Uterus (tissue), 4 donors: ENCODE data around the gene SMPD4. TPM values are rescaled to one million over a fixed set of nuclear protein-coding genes. Genes with fewer than 3 reads are reported as not detected.
"Not testable (repeated sequence)": the region's sequence is repeated elsewhere in the genome, so short reads cannot be mapped to it uniquely, and the experiment has no call there.

Experiments
- DNase-seq, 2 donors: peaks; one replicate each; pipeline ENCODE4 v3.0.0-alpha.2; 2019 to 2020
- H3K27ac ChIP-seq, 2 donors: fragments of 200-600 bp; sonication (generic); 1 replicate in 1 of 2; 2 replicates in 1 of 2; pipeline ENCODE4 v1.5.1; 2016 to 2018
- H3K27me3 ChIP-seq, 2 donors: fragments of 200-600 bp; sonication (generic); one replicate each; pipeline ENCODE4 v1.5.1; 2018 to 2019; ENCODE audit warnings: control low read depth in 1 of 2
- H3K36me3 ChIP-seq, 2 donors: fragments of 200-600 bp; sonication (generic); one replicate each; pipeline ENCODE4 v1.5.1; 2019; ENCODE audit warnings: control low read depth in 1 of 2
- H3K4me1 ChIP-seq, 2 donors: fragments of 200-600 bp; sonication (generic); one replicate each; pipeline ENCODE4 v1.5.1; 2018 to 2019; ENCODE audit warnings: control low read depth in 1 of 2
- H3K4me3 ChIP-seq, 2 donors: fragments of 200-600 bp; sonication (generic); 1 replicate in 1 of 2; 2 replicates in 1 of 2; pipeline ENCODE4 v1.5.1; 2018 to 2019; ENCODE audit warnings: mild to moderate bottlenecking in 1 of 2
- H3K9me3 ChIP-seq, 2 donors: fragments of 200-600 bp; sonication (generic); one replicate each; pipeline ENCODE4 v1.5.1; 2019; ENCODE audit warnings: control low read depth in 1 of 2
- POLR2A ChIP-seq, 2 donors: fragments of 450-650 bp; IDR thresholded peaks; one replicate each; pipeline ENCODE4 v1.6.1; 2016; ENCODE audit warnings: antibody characterized with exemption in 2 of 2, mild to moderate bottlenecking in 1 of 2, moderate library complexity in 1 of 2
- intact Hi-C: fragments of 100-400 bp; cut with DNase I; formaldehyde crosslinking; loops from one replicate; pipeline ENCODE4 v1.15.1; 2023; ENCODE audit warnings: low total_unique reads
- total RNA-seq, 4 donors: library from RNA; depleted of rRNA in 3 of 4; stranded (reverse); fragments of >200 nt in 3 of 4; gene quantifications; one replicate each; pipeline versions ENCODE4 v1.1.0 to v1.2.4, GENCODE V29; 2014 to 2023
- TF ChIP-seq, protein P1 (sequence below), 4 experiments: fragments of 200-600 bp in 2 of 4; fragments of 450-650 bp in 2 of 4; sonication (generic) in 2 of 4; IDR thresholded peaks; one replicate each; pipeline ENCODE4 v1.5.1; 2016 to 2019; ENCODE audit warnings: antibody characterized with exemption in 4 of 4, mild to moderate bottlenecking in 2 of 4, moderate library complexity in 1 of 4
- donor health status: DM: yes; HTN: yes; CAD: no.

SMPD4 gene
- total RNA-seq, 4 donors from 2014 or later: 15.0 to 74.9 (median 35.4) TPM

GRCh38 chr2:130138326-130138725 lies 43.1 kb downstream of the SMPD4 start:
- H3K9me3 ChIP-seq, DNase-seq, H3K36me3 ChIP-seq, H3K27ac ChIP-seq, H3K4me3 ChIP-seq, H3K4me1 ChIP-seq, intact Hi-C loops, H3K27me3 ChIP-seq: not testable (repeated sequence)

DNA sequence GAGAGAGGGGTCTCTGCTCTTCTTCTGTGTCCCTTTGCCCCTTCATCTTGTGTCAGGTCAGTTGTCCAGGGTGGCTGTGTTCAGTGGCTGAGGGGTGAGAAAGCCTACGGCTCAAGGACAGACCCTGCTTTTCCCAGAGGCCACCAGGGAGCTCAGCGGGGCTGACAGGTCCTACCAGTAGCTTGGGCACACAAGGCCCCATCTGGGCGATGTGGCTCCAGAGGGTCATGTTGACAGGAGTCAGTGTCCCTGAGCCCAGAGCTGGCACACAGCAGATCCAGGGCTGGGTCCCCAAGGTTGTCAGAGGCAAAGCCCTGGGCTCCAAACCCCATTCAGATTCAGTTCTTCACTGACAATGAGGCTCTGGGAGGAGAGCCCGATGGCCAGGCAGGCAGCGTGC lies 44.3 kb downstream of the SMPD4 start:
- H3K9me3 ChIP-seq, H3K27ac ChIP-seq, H3K4me3 ChIP-seq, intact Hi-C loops, DNase-seq, H3K4me1 ChIP-seq, H3K27me3 ChIP-seq, H3K36me3 ChIP-seq: not testable (repeated sequence)

- H3K9me3 ChIP-seq, DNase-seq, H3K27me3 ChIP-seq, H3K27ac ChIP-seq, H3K4me1 ChIP-seq, H3K4me3 ChIP-seq, H3K36me3 ChIP-seq, intact Hi-C loops: not testable (repeated sequence)
Observed at GRCh38 chr2:130136546-130136945, 44.9 kb downstream of the SMPD4 start.

DNA sequence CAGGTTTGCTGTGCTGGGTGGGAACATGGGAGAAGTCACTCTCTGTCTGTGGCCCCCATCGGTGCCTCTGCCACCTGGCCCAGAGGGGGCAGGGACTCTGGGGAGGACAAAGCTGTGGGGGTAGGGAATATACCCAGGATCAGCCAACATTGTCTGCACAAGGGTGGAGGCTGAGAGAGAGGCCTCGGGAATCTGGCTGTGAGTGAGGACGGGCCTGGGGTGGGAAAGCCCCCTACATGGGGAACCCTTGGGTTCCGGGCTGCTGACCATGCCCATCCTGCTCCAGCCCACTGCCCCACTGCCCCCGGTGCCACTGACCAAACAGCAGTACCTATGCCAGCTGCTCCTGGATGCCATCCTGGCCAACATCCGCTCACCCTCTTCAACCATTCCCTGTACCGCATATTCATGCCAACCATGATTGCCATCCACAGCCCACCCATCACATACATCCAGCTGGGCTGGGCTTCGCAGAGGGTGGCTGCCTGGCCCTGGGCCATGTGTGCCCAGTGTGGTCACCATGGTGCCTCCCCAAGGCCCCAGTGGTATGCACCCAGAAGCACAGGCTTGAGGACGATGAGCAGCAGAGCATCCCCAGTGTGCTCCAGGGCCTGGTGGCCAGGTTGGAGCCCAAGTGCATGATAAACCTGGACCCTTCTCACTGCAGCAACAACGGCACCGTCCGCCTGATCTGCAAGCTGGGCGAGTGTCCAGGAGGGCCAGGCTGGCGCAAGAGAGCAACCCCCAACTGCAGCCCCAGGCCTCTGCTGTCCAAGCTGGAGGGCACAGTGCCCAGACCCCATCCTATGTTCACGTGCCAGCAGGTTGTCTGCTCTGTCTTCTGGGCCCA lies 45.5 kb downstream of the SMPD4 start:
- no peak for TF ChIP-seq POLR2A (IDR thresholded peaks at IDR 0.05)
- TF ChIP-seq, protein P1, sequence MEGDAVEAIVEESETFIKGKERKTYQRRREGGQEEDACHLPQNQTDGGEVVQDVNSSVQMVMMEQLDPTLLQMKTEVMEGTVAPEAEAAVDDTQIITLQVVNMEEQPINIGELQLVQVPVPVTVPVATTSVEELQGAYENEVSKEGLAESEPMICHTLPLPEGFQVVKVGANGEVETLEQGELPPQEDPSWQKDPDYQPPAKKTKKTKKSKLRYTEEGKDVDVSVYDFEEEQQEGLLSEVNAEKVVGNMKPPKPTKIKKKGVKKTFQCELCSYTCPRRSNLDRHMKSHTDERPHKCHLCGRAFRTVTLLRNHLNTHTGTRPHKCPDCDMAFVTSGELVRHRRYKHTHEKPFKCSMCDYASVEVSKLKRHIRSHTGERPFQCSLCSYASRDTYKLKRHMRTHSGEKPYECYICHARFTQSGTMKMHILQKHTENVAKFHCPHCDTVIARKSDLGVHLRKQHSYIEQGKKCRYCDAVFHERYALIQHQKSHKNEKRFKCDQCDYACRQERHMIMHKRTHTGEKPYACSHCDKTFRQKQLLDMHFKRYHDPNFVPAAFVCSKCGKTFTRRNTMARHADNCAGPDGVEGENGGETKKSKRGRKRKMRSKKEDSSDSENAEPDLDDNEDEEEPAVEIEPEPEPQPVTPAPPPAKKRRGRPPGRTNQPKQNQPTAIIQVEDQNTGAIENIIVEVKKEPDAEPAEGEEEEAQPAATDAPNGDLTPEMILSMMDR (IDR thresholded peaks at IDR 0.05): no peak
- DNase-seq: no peak
- no peaks in the 10 kb centered on the region for H3K4me1 ChIP-seq
- no peak overlapping the region for H3K27ac ChIP-seq
- no peaks in the 10 kb centered on the region for H3K9me3 ChIP-seq
- H3K27me3 ChIP-seq: no peaks in the 10 kb centered on the region
- intact Hi-C loops: no loop called here
- H3K36me3 ChIP-seq: no peaks in the 10 kb centered on the region
- H3K4me3 ChIP-seq: no peak overlapping the region

GRCh38 chr2:130129120-130129829 lies 52.1 kb downstream of the SMPD4 start, which contains the start of gene POTEF:
TSS of gene POTEF (minus strand) at chr2:130129222. CDS start at chr2:130120515, 8,707 bp downstream.
- H3K4me1 ChIP-seq, H3K27me3 ChIP-seq, H3K27ac ChIP-seq, H3K36me3 ChIP-seq, DNase-seq, H3K4me3 ChIP-seq, H3K9me3 ChIP-seq, intact Hi-C loops: not testable (repeated sequence)

DNA sequence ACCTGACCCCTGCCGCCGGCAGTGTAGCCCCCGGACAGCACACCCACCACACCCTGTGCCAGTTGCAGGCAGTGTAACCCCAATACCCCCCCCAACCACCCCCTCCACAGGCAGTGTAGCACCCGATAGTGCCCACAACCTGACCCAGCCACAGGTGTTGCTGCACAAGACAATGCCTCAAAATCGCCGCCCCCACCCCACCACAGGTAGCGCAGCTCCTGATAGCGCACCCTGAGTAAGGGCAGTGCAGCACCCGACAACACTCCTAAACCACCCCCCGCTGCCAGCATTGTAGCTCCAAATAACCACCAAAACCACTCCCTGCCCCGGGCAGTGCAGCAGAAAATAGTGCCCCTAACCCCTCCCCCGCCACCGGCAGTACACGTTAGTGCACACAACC lies 52.9 kb downstream of the SMPD4 start:
- DNase-seq, H3K9me3 ChIP-seq, H3K4me3 ChIP-seq, H3K4me1 ChIP-seq, H3K27ac ChIP-seq, H3K36me3 ChIP-seq, intact Hi-C loops, H3K27me3 ChIP-seq: not testable (repeated sequence)

GRCh38 chr2:130127726-130128125 lies 53.7 kb downstream of the SMPD4 start:
- DNase-seq, H3K27me3 ChIP-seq, H3K4me1 ChIP-seq, intact Hi-C loops, H3K4me3 ChIP-seq, H3K27ac ChIP-seq, H3K9me3 ChIP-seq, H3K36me3 ChIP-seq: not testable (repeated sequence)

GRCh38 chr2:130120924-130121323 lies 60.5 kb downstream of the SMPD4 start:
- H3K27ac ChIP-seq, H3K27me3 ChIP-seq, H3K36me3 ChIP-seq, H3K4me1 ChIP-seq, DNase-seq, intact Hi-C loops, H3K4me3 ChIP-seq, H3K9me3 ChIP-seq: not testable (repeated sequence)

DNA sequence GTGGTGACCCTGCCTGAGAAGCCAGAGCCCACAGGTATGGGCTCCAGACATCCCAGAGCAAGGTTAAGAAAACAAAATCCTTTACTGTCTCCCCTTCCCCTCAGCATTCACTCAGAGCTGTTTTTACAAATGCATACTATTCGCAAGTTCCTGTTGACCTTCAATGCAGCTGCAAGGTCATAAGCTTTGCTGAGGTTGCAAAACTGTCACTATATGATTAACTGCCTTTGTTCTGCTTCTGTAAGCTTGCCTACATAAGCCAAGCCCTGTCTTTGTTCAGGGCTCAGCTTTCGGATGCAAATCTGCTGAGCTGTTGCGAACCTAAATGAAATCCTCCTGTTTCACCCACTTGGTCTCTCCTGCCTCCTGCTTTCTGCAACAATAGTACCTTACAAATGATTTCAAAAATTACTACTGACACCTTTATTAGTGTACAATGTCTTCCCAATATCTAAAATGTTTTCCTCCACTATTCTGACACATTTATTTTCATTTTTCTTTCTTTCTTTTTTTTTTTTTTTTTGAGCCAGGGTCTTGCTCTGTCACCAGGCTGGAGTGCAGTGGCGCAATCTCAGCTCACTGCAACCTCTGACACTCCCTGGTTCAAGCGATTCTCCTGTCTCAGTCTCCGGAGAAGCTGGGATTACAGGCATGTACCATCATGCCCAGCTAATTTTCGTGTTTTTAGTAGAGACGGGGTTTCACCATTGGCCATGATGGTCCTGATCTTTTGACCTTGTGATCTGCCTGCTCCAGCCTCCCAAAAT lies 78.6 kb downstream of the SMPD4 start:
- H3K4me3 ChIP-seq, H3K27me3 ChIP-seq, H3K9me3 ChIP-seq, DNase-seq, H3K27ac ChIP-seq, H3K36me3 ChIP-seq, H3K4me1 ChIP-seq, intact Hi-C loops: not testable (repeated sequence)
